MG63 (cell line): ENCODE measurements around the gene MEI4. TPM values are rescaled to one million over a fixed set of nuclear protein-coding genes. Genes with fewer than 3 reads are reported as not detected.

Experiments used
- DNase-seq: peaks from one replicate; pipeline ENCODE4 v3.0.0-alpha.2; 2020
- H3K27me3 ChIP-seq: fragments of 250-450 bp; sonication (Bioruptor Pico); 2 replicates; pipeline ENCODE4 v1.5.1; 2020; ENCODE audit warnings: mild to moderate bottlenecking, moderate library complexity
- H3K36me3 ChIP-seq: fragments of 250-450 bp; sonication (Bioruptor Pico); 2 replicates; pipeline ENCODE4 v1.5.1; 2020; ENCODE audit warnings: mild to moderate bottlenecking, moderate library complexity
- H3K4me3 ChIP-seq: fragments of 250-450 bp; sonication (Bioruptor Pico); 2 replicates; pipeline ENCODE4 v1.5.1; 2020; ENCODE audit warnings: mild to moderate bottlenecking, moderate library complexity
- H3K9me3 ChIP-seq: fragments of 250-450 bp; sonication (Bioruptor Pico); 2 replicates; pipeline ENCODE4 v1.5.1; 2020; ENCODE audit warnings: mild to moderate bottlenecking, moderate library complexity
- total RNA-seq: library from RNA; depleted of rRNA; stranded (reverse); fragments of >200 nt; shearing (Covaris generic); gene quantifications from 2 replicates; pipeline ENCODE4 v1.2.3, GENCODE V29; 2014; ENCODE audit warnings: low replicate concordance

MEI4 gene
- total RNA-seq, 1 experiment from 2014 or later = not detected

DNA sequence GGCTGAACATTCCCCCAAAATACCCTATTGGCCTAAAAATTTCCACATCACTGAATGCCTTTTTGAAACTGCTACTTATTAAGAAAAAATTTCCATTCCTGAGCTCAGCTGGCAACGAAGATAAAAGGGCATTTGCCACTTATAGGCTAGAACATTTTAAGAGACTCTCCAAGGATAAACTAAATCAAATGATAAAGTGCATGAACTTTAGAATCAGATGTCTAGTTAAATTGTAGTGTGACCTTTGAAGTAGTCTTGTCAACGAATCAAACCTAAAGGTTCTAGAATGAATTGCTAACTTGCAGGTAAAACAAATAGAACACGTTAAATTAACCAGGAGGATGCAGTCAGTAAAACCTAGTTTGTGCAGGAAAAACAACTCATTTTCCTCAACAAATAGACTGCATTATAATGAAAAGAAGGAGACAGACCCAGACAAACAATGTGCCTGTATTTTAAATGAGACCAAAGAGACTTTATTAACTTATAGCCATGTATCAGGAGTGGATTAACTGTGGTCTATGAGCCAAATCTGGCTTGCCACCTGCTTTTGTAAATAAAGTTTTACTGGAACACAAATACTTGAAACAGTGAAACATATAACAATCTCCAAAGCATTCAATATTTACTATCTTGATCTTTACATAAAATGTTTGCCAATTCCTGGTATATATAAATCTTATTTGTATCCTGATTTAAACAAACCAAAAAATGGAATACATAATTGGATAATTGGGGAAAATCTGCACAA is 184.4 kb downstream of the MEI4 start:
- Histone ChIP-seq H3K4me3 (no peak overlapping the region), H3K27me3 (peaks cover 2% of the 10 kb centered on the region; the same call in 1 of the 2 replicates), H3K9me3 (no peaks in the 10 kb centered on the region), H3K36me3 (no peaks in the 10 kb centered on the region)
- no peak for DNase-seq

DNA sequence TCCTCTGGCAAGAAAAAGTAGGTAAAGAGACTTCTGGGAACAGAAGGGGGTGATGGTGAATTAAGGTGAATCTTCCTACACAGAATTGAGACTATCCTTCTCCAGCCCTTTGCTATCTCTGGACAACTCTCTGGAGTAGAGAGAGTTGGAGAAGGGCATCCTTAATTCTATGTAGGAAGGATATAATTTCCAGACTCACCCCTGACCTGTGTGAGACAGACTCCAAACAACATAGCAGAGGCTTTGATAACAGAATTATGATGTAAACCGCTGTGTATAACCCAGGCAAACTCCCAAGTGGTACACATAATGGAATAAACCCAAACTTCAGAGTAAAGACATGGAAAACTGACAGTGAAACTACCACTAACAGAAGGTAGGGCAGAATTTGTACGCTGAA is 186.5 kb downstream of the MEI4 start:
- no peak for DNase-seq
- Histone ChIP-seq H3K9me3 (no peaks in the 10 kb centered on the region), H3K27me3 (peaks cover 2% of the 10 kb centered on the region; the same call in 1 of the 2 replicates)

DNA sequence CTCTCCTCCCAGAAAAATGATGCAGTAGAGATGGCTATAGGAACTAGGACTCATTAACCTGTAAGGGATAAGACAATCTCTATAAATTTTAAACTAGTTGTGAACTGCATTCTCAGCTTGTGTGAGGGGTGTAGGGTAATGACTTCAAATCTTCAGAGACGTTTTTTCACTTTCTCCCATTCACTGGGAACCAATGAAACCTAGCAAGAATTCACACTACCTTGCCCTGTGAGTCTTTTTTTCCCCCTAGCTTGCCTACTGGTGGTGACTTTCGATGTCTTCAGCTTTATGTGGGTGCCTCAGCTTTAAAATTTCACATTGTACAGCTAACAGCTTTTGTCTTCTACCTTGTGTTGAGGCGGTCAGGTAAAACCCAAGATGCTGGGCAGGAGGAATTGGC is 192.0 kb downstream of the MEI4 start:
- H3K4me3 ChIP-seq = no peak overlapping the region
- no peaks in the 10 kb centered on the region for H3K36me3 ChIP-seq
- no peaks in the 10 kb centered on the region for H3K9me3 ChIP-seq
- H3K27me3 ChIP-seq = peaks cover 2% of the 10 kb centered on the region; the same call in 1 of the 2 replicates
- no peak for DNase-seq

More for the DNA sequence above, 186.5 kb downstream of the MEI4 start:
- Histone ChIP-seq H3K36me3 (no peaks in the 10 kb centered on the region), H3K4me3 (no peak overlapping the region)

DNA sequence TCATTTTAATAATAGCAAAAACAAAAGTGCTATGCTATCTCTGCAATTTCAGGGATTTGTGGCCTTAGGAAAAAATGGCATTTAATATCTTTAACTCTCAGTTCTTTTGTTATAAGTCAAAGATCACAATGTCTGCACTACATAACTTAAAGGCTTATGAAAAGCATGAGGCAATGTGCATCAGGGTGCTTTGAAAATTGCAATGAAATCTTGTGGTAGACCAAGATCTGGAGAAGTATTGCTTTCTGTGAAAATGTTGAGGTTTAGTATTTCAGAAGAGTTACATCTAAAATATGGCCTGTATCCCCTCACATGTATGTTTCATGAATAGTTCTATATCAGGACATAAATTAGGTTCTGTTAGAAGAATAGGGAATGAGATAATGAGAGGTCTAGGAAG is 200.6 kb downstream of the MEI4 start:
- Histone ChIP-seq H3K4me3 (no peak overlapping the region), H3K9me3 (no peaks in the 10 kb centered on the region), H3K27me3 (no peaks in the 10 kb centered on the region; the same call in 1 of the 2 replicates), H3K36me3 (no peaks in the 10 kb centered on the region)
- no peak for DNase-seq

DNA sequence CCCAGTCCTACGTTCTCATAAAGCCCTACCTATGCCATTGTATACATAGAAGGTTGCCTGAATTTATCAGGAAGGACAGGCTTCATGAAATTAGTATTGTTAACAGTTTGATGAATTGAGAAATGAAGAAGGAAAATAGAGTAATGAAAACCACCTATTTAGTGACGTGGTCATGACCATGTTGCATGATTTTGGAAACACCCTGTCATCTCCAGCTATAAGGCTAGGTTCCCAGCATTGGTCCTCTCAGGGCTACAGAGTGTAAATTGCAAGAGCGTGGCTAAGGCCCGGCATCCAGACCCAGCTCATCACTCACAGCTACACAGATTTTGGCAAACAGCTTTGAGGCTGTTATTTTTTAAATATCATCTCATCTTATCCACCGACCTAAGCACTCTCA is 203.6 kb downstream of the MEI4 start:
- Histone ChIP-seq H3K36me3 (no peaks in the 10 kb centered on the region), H3K9me3 (no peaks in the 10 kb centered on the region), H3K27me3 (no peaks in the 10 kb centered on the region; the same call in 1 of the 2 replicates), H3K4me3 (no peak overlapping the region)
- DNase-seq = no peak

DNA sequence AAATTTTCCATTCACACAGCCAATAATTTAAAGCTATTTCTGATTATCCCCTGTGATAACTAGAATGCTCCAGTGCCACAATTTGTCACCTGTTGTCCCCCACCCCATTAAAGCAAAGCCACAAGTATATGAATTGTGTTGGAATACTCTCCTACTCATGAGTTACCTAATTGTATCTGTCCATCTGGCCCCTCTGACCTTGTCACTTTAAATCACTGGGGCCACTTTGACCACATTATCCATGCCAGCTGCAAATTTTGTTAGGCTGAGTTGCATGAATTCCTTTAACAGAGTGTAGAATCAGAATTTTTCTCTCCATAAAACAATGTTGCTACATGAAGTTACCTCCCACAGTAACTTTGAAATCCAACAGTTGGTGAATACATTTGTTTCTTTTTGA is 204.6 kb downstream of the MEI4 start:
- Histone ChIP-seq H3K36me3 (no peaks in the 10 kb centered on the region), H3K4me3 (no peak overlapping the region), H3K27me3 (no peaks in the 10 kb centered on the region; the same call in 1 of the 2 replicates), H3K9me3 (no peaks in the 10 kb centered on the region)
- DNase-seq = no peak

GRCh38 chr6:77876300-77876699 is 223.5 kb downstream of the MEI4 start:
- H3K9me3 ChIP-seq = no peaks in the 10 kb centered on the region

GRCh38 chr6:77879527-77879926 is 226.7 kb downstream of the MEI4 start:
- H3K27me3 ChIP-seq = no peaks in the 10 kb centered on the region
- peaks cover under 1% of the 10 kb centered on the region; the same call in 1 of the 2 replicates for H3K9me3 ChIP-seq
- H3K36me3 ChIP-seq = no peaks in the 10 kb centered on the region
- no peak for DNase-seq
- no peak overlapping the region for H3K4me3 ChIP-seq

More at GRCh38 chr6:77876300-77876699, 223.5 kb downstream of the MEI4 start:
- Histone ChIP-seq H3K4me3 (no peak overlapping the region), H3K36me3 (no peaks in the 10 kb centered on the region), H3K27me3 (no peaks in the 10 kb centered on the region)
- peak; percentile 2 for DNase-seq

GRCh38 chr6:77880501-77880900 is 227.7 kb downstream of the MEI4 start:
- no peaks in the 10 kb centered on the region for H3K27me3 ChIP-seq
- H3K4me3 ChIP-seq = no peak overlapping the region
- peak; percentile 2 for DNase-seq
- no peaks in the 10 kb centered on the region for H3K36me3 ChIP-seq
- H3K9me3 ChIP-seq = peaks cover 2% of the 10 kb centered on the region

- H3K36me3 ChIP-seq = no peaks in the 10 kb centered on the region
- no peak overlapping the region for H3K4me3 ChIP-seq
- peaks cover 4% of the 10 kb centered on the region for H3K9me3 ChIP-seq
- no peaks in the 10 kb centered on the region for H3K27me3 ChIP-seq
- DNase-seq = no peak
These were observed 231.0 kb downstream of the MEI4 start for GRCh38 chr6:77883851-77884250.

GRCh38 chr6:77893391-77893790 is 240.6 kb downstream of the MEI4 start:
- H3K9me3 ChIP-seq = no peaks in the 10 kb centered on the region; the same call in 1 of the 2 replicates
- no peaks in the 10 kb centered on the region for H3K36me3 ChIP-seq
- no peaks in the 10 kb centered on the region for H3K27me3 ChIP-seq
- no peak for DNase-seq
- no peak overlapping the region for H3K4me3 ChIP-seq

GRCh38 chr6:77906070-77906469 is 253.2 kb downstream of the MEI4 start:
- Histone ChIP-seq H3K4me3 (no peak overlapping the region), H3K36me3 (no peaks in the 10 kb centered on the region), H3K27me3 (no peaks in the 10 kb centered on the region), H3K9me3 (no peaks in the 10 kb centered on the region; the same call in 1 of the 2 replicates)
- no peak for DNase-seq

DNA sequence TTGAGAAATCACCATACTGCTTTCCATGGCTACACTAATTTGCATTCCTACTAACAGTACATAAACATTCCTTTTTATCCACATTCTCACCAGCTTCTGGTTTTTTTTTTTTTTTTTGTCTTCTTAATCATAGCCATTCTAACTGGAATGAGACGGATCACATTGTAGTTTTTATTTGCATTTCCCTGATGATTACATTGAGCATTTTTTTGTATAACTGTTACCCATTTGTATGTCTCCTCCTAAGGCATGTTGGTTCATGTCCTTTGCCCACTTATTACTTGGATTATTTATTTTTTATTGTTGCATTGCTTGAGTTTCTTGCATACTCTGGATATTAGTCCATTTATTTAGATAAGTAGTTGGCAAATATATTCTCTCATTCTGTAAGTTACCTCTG is 258.0 kb downstream of the MEI4 start:
- Histone ChIP-seq H3K36me3 (no peaks in the 10 kb centered on the region), H3K4me3 (no peak overlapping the region), H3K9me3 (peaks cover 2% of the 10 kb centered on the region), H3K27me3 (no peaks in the 10 kb centered on the region)
- DNase-seq = no peak

GRCh38 chr6:77926198-77926751 is 273.4 kb downstream of the MEI4 start:
- H3K9me3 ChIP-seq = no peaks in the 10 kb centered on the region
- DNase-seq = no peak
- no peaks in the 10 kb centered on the region for H3K36me3 ChIP-seq
- no peaks in the 10 kb centered on the region for H3K27me3 ChIP-seq
- no peak overlapping the region for H3K4me3 ChIP-seq

- no peaks in the 10 kb centered on the region for H3K36me3 ChIP-seq
- H3K9me3 ChIP-seq = no peaks in the 10 kb centered on the region
- no peaks in the 10 kb centered on the region for H3K27me3 ChIP-seq
- DNase-seq = no peak
- no peak overlapping the region for H3K4me3 ChIP-seq
These were observed 277.5 kb downstream of the MEI4 start for GRCh38 chr6:77930382-77930781.

DNA sequence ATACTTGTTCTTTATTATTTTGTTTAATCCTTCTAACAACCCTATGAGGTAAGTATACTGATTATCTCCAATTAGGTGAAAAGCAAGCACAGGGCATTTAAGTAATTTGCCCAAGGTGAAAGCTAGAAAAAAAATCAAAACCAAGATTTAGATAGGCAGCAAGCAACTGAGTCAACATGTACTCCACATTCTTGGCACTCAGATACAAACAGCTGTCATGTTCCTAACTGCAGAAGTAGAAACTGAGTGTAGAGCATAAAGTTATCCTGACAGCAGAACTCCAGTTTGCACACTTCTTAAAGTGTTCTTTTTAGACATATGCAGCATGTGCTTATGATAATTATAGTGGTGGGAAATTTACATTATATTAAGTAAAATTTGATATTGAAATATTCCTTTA is 278.1 kb downstream of the MEI4 start:
- no peak for DNase-seq
- no peak overlapping the region for H3K4me3 ChIP-seq
- no peaks in the 10 kb centered on the region for H3K9me3 ChIP-seq
- H3K27me3 ChIP-seq = no peaks in the 10 kb centered on the region
- no peaks in the 10 kb centered on the region for H3K36me3 ChIP-seq

- no peak for DNase-seq
- Histone ChIP-seq H3K9me3 (peaks cover 9% of the 10 kb centered on the region; the same call in 1 of the 2 replicates), H3K4me3 (no peak overlapping the region), H3K27me3 (no peaks in the 10 kb centered on the region), H3K36me3 (no peaks in the 10 kb centered on the region)
These were observed 309.2 kb downstream of the MEI4 start for GRCh38 chr6:77962070-77962469.

DNA sequence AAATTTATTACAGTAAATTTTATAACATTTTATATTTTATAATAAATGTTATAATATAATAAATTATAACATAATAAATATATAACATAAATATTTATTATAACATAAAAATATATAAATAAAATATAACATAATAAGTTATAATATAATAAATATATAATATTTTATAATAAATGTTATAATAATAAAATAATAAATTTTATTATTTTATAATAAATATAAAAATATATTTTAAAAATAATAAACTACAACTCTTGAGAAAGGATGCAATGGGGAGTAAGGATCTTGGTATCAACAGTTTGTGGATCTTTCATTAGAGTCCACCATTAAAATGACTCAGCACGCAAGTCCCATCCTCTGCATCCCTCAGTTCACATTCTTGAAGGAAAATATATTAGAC is 312.6 kb downstream of the MEI4 start:
- no peak overlapping the region for H3K4me3 ChIP-seq
- no peak for DNase-seq
- peaks cover 9% of the 10 kb centered on the region; the same call in 1 of the 2 replicates for H3K9me3 ChIP-seq
- H3K36me3 ChIP-seq = no peaks in the 10 kb centered on the region
- no peaks in the 10 kb centered on the region for H3K27me3 ChIP-seq
